GM18858 (cell line): Measurements from ENCODE around the gene ASH1L.
"Not testable (repeated sequence)": the region's sequence is repeated elsewhere in the genome, so short reads cannot be mapped to it uniquely, and the experiment has no call there.

Experiments used
- ATAC-seq: cut with Tn5 transposase; IDR thresholded peaks from one replicate; pipeline ENCODE4 v1.9.1; 2021; ENCODE audit not compliant: unreplicated experiment

Gene ASH1L

GRCh38 chr1:155313261-155313660 lies 249.3 kb downstream of the ASH1L start:
- no peak for ATAC-seq

GRCh38 chr1:155309423-155310021 lies 253.1 kb downstream of the ASH1L start:
- no peak for ATAC-seq

GRCh38 chr1:155308493-155309422 lies 253.8 kb downstream of the ASH1L start, which contains the start of gene FDPS:
FDPS (plus strand) TSS chr1:155308866; CDS start chr1:155309790, 924 bp downstream.
- peak; percentile 90 for ATAC-seq

GRCh38 chr1:155307247-155307740 lies 255.3 kb downstream of the ASH1L start:
- no peak for ATAC-seq

GRCh38 chr1:155305881-155306391 lies 256.7 kb downstream of the ASH1L start:
- ATAC-seq = no peak

- ATAC-seq = no peak
Measured at GRCh38 chr1:155304558-155305063, 258.0 kb downstream of the ASH1L start.

GRCh38 chr1:155301342-155301841 lies 261.2 kb downstream of the ASH1L start, which contains the start of gene PKLR:
PKLR (minus strand) TSS chr1:155301438; CDS start chr1:155301395, 43 bp downstream.
- ATAC-seq = no peak

GRCh38 chr1:155300553-155301329 lies 261.9 kb downstream of the ASH1L start:
- no peak for ATAC-seq

GRCh38 chr1:155300024-155300423 lies 262.6 kb downstream of the ASH1L start:
- no peak for ATAC-seq

- no peak for ATAC-seq
Measured at GRCh38 chr1:155297384-155297783, 265.2 kb downstream of the ASH1L start.

- ATAC-seq = no peak
Measured at GRCh38 chr1:155296661-155297060, 265.9 kb downstream of the ASH1L start.

- ATAC-seq = no peak
Measured at GRCh38 chr1:155295942-155296267, 266.7 kb downstream of the ASH1L start.

GRCh38 chr1:155295183-155295941 lies 267.2 kb downstream of the ASH1L start:
- no peak for ATAC-seq

- no peak for ATAC-seq
Measured at GRCh38 chr1:155294520-155295182, 268.0 kb downstream of the ASH1L start.

GRCh38 chr1:155293086-155293749 lies 269.4 kb downstream of the ASH1L start:
- ATAC-seq = no peak

GRCh38 chr1:155291006-155291405 lies 271.6 kb downstream of the ASH1L start:
- ATAC-seq = not testable (repeated sequence)

GRCh38 chr1:155287987-155288543 lies 274.5 kb downstream of the ASH1L start:
- ATAC-seq = no peak

- no peak for ATAC-seq
Measured at GRCh38 chr1:155286544-155286943, 276.1 kb downstream of the ASH1L start.
